ENCODE measurements around the gene CRYBA4. TPM values are rescaled to one million over a fixed set of nuclear protein-coding genes. Genes with fewer than 3 reads are reported as not detected.
A peak's percentile ranks its signal among the peaks of the same experiment; 100 is the strongest.

CRYBA4 gene
- total and polyA plus RNA-seq, 2 of the 13 experiments (the other 11 are each of a cell fraction or from before 2014, with no cell fraction given) = not detected

GRCh38 chr22:26589367-26589844, 32.4 kb upstream of the CRYBA4 start (continued):
- TF ChIP-seq MXD3 (CRISPR knock-in tag; IDR thresholded peaks at IDR 0.05) = 0 out of 2 replicates have a peak, but pooled peaks have one; percentile 15
- TF ChIP-seq TFE3 (CRISPR knock-in tag; IDR thresholded peaks at IDR 0.05) = no peak
- peak; percentile 22 for TF ChIP-seq ZNF883 (CRISPR knock-in tag; IDR thresholded peaks at IDR 0.05; ENCODE audit: not compliant biosample characterization)
- TF ChIP-seq EP300 (IDR thresholded peaks at IDR 0.05; ENCODE audit: low read depth in 2 of 2, low read length in 2 of 2) = no peak
- TF ChIP-seq EP300 (CRISPR knock-in tag; IDR thresholded peaks at IDR 0.05; ENCODE audit: borderline replicate concordance) = no peak

GRCh38 chr22:26589845-26590736, 31.7 kb upstream of the CRYBA4 start, which contains the start of gene TPST2:
Gene TPST2 (minus strand): TSS chr22:26590132. CDS start chr22:26541630, 48,502 bp downstream.
- Histone ChIP-seq H3K4me3 (replicated peaks in 1 of 3; ENCODE audit: insufficient read depth in 1 of 3, low read depth in 2 of 3, low read length in 3 of 3) (peak within 1 kb of the TSS; percentile 83 to 99 (median 87)), H3K27me3 (ENCODE audit: control insufficient read depth in 1 of 2, insufficient read depth in 2 of 2, low read length in 2 of 2) (no peaks in the 10 kb centered on the region; a peak in 1 of 5 replicates), H2AFZ (ENCODE audit: low read length) (peak within 1 kb of the TSS; percentile 92), H3K36me3 (replicated peaks in 1 of 2; ENCODE audit: control insufficient read depth in 1 of 2, insufficient read depth in 2 of 2, low read length in 2 of 2) (no peaks in the 10 kb centered on the region), H3K4me1 (ENCODE audit: insufficient read depth, low read length) (peaks cover 26% of the 10 kb centered on the region), H3K9me3 (ENCODE audit: low read length) (no peaks in the 10 kb centered on the region), H3K9ac (ENCODE audit: insufficient read depth, low read depth, low read length) (peak within 1 kb of the TSS; percentile 73), H4K20me1 (ENCODE audit: insufficient read depth, low read length) (no peaks in the 10 kb centered on the region), H3K79me2 (ENCODE audit: insufficient read depth, low read length) (peaks cover 10% of the 10 kb centered on the region), H3K27ac (ENCODE audit: extremely low read length, insufficient read depth, low read length) (peak within 1 kb of the TSS; percentile 67), H3K4me2 (ENCODE audit: low read depth, low read length) (peak within 1 kb of the TSS; percentile 97)
- intact Hi-C loops (cut with micrococcal nuclease; ENCODE audit: unreplicated experiment) = loop anchor here (5.0 kb wide), 1 partner anchor 78 kb away; the partner anchor contains the start of gene TFIP11
- under 1% methylated on average over 11 of the region's 72 CpGs for WGBS (ENCODE audit: low lambda C conversion rate)
- POLR2A ChIA-PET = no interaction called here
- DNase-seq (ENCODE audit: low spot score) (peak; percentile 38), ATAC-seq (peak; percentile 84), FAIRE-seq (no peak)
- BruUV-seq (replicated peaks) = no TSS peak
- in situ Hi-C loops (cut with HindIII; ENCODE audit: extremely low pct_ligation_motif_present, low pct_unique_long_range_greater_than_20kb) = no loop called here
- CTCF ChIA-PET (ENCODE audit: low intra/inter-chr PET ratio, low total read pairs) = no interaction called here
- TF ChIP-seq AHR (CRISPR knock-in tag; IDR thresholded peaks at IDR 0.05) (no peak), ZNF598 (CRISPR knock-in tag; IDR thresholded peaks at IDR 0.05; ENCODE audit: borderline replicate concordance) (no peak), SOX6 (IDR thresholded peaks at IDR 0.05) (no peak), SOX6 (CRISPR knock-in tag; IDR thresholded peaks at IDR 0.05) (no peak), NR2C2 (CRISPR knock-in tag; IDR thresholded peaks at IDR 0.05; ENCODE audit: borderline replicate concordance) (no peak), KAT2B (IDR thresholded peaks at IDR 0.05; ENCODE audit: borderline replicate concordance, low read depth, low read length) (no peak), AGO2 (optimal IDR thresholded peaks at IDR 0.05; ENCODE audit: low read depth, low read length) (no peak), MTERF4 (CRISPR knock-in tag; IDR thresholded peaks at IDR 0.05) (no peak), ZNF530 (CRISPR knock-in tag; IDR thresholded peaks at IDR 0.05; ENCODE audit: low read depth) (no peak), ZNF569 (CRISPR knock-in tag; IDR thresholded peaks at IDR 0.05; ENCODE audit: borderline replicate concordance) (no peak), ZNF33A (CRISPR knock-in tag; IDR thresholded peaks at IDR 0.05; ENCODE audit: borderline replicate concordance) (no peak), TP53 (CRISPR knock-in tag; conservative IDR thresholded peaks at IDR 0.05) (no peak), REXO4 (CRISPR knock-in tag; IDR thresholded peaks at IDR 0.05; ENCODE audit: borderline replicate concordance) (no peak), PTBP1 (IDR thresholded peaks at IDR 0.05; ENCODE audit: low read depth, low read length, poor library complexity, severe bottlenecking) (no peak), ZMYM4 (CRISPR knock-in tag; IDR thresholded peaks at IDR 0.05) (no peak; the same call in 1 of the 2 replicates)
